IMR-90 (cell line): ENCODE results near the gene KIF22.

Experiments
- BHLHE40 ChIP-seq: fragments of 150-350 bp; IDR thresholded peaks from 2 replicates; pipeline ENCODE4 v1.6.1; 2016; ENCODE audit warnings: mild to moderate bottlenecking, low read depth, low read length
- MAFK ChIP-seq: IDR thresholded peaks from 2 replicates; pipeline ENCODE4 v1.6.1; 2012; ENCODE audit warnings: low read depth, low read length, improper control_type of control experiment
- NFE2L2 ChIP-seq: fragments of 150-350 bp; IDR thresholded peaks from 2 replicates; pipeline ENCODE4 v1.6.1; 2016; ENCODE audit warnings: low read depth, mild to moderate bottlenecking, low read length
- POLR2A ChIP-seq: IDR thresholded peaks from 2 replicates; pipeline ENCODE4 v1.6.1; 2012; ENCODE audit warnings: mild to moderate bottlenecking, low read depth, low read length
- RCOR1 ChIP-seq: IDR thresholded peaks from 2 replicates; pipeline ENCODE4 v1.6.1; 2012; ENCODE audit warnings: mild to moderate bottlenecking, low read length, improper control_type of control experiment; ENCODE audit not compliant: insufficient replicate concordance
- TF ChIP-seq, protein P1 (sequence below): conservative IDR thresholded peaks from 2 replicates; pipeline ENCODE4 v1.5.1; 2012; ENCODE audit warnings: mild to moderate bottlenecking, low read depth, low read length, improper control_type of control experiment

- TF ChIP-seq, protein P1, sequence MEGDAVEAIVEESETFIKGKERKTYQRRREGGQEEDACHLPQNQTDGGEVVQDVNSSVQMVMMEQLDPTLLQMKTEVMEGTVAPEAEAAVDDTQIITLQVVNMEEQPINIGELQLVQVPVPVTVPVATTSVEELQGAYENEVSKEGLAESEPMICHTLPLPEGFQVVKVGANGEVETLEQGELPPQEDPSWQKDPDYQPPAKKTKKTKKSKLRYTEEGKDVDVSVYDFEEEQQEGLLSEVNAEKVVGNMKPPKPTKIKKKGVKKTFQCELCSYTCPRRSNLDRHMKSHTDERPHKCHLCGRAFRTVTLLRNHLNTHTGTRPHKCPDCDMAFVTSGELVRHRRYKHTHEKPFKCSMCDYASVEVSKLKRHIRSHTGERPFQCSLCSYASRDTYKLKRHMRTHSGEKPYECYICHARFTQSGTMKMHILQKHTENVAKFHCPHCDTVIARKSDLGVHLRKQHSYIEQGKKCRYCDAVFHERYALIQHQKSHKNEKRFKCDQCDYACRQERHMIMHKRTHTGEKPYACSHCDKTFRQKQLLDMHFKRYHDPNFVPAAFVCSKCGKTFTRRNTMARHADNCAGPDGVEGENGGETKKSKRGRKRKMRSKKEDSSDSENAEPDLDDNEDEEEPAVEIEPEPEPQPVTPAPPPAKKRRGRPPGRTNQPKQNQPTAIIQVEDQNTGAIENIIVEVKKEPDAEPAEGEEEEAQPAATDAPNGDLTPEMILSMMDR, result no peak
- no peak for TF ChIP-seq RCOR1
- no peak for TF ChIP-seq BHLHE40
- TF ChIP-seq POLR2A, result no peak
- no peak for TF ChIP-seq MAFK
- no peak for TF ChIP-seq NFE2L2
These were observed 15.8 kb upstream of the KIF22 start for GRCh38 chr16:29774730-29775129.
